ELR (cell line): ENCODE data around the gene PADI1.

ENCODE experiments used
- DNase-seq: peaks from one replicate; pipeline ENCODE4 v3.0.0-alpha.2; 2015; ENCODE audit warnings: low read depth

The PADI1 gene

DNA sequence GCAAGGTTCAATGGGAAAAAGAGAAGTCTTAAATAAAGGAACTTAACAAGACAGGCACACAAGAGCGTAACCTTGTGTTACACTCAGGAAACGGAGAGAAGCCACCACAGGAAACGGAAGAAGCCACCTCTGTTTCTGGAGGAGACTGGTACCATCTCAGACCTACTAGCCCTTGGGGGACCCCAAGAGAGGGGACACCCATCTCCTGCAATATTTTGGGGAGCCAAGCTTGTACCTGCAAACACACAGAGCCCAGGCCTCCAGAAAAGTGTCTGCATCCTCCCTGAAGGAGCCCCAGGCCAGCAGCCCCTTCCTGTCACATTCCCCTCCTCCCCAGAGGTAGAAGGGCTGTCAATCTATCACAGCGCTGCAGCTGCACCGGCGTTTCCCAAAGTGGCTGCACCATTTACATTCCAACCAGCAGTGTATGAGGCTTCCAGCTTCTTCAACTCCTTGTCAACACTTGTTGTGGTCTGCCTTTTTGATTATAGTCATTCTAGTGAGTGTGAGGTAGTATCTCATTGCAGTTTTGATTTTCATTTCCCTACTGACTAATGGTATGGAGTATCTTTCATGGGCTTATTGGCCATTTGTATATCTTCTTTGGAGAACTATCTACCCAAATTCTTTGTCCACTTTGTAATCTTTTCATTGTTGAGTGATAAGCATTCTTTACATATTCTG, 23.0 kb upstream of the PADI1 start:
- DNase-seq = no peak

DNA sequence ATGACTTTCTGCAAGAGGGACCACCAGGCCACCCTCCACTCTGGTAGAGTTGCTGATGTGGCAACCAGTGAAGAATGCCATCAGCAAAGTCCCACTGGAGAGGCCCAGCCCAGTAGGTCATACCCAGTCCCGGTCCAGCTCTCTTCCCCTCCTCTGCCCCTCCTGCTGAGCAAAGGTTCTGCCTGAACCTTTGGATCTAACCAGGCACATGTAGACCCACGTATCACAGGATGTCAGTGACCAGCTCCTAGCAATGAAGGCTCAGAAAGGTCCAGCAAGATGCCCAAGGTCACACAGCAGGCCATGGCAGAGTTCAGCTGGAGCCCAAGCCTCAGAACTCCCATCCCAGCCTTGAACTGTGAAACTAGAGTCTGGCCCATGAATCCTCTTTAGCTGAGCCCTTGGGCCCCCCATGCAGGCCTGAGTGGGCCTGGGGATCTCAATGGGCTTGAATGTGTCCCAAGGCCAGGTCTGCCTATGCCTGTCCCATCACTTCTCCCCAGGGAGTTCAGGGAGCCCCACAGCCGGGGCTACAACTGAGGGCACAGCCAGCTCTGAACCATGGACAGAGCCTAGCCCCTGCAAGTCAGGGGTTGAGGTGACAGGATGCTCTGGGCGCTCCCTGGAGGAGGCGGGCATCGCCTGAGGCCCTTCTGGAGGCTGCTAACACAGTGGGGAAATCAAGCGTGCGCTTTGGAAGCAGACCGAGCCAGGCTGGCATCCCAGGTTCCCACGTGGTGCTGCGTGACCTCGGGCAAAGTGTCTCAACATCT, 21.4 kb upstream of the PADI1 start:
- DNase-seq = no peak

DNA sequence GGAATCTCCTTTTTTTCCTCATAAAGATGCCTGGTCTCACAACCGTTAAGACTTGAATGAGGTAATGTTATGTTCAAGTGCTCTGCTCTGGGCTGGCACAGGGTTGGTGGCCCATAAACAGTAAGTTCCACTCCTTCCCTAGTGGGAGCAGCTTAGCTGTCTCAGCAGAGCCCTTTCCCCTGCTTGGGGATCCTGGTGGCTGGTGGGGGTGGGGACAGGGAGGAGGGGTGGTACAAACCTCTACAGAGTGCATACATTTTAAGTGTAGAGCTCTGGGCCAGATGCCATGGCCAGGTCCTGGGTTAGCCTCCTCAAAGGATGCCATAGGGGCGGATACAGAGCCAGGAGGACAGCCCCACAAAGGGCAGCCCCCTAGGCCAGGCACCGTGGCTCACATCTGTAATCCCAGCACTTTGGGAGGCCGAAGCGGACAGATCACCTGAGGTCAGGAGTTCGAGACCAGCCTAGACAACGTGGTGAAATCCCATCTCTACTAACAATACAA, 20.7 kb upstream of the PADI1 start:
- no peak for DNase-seq

DNA sequence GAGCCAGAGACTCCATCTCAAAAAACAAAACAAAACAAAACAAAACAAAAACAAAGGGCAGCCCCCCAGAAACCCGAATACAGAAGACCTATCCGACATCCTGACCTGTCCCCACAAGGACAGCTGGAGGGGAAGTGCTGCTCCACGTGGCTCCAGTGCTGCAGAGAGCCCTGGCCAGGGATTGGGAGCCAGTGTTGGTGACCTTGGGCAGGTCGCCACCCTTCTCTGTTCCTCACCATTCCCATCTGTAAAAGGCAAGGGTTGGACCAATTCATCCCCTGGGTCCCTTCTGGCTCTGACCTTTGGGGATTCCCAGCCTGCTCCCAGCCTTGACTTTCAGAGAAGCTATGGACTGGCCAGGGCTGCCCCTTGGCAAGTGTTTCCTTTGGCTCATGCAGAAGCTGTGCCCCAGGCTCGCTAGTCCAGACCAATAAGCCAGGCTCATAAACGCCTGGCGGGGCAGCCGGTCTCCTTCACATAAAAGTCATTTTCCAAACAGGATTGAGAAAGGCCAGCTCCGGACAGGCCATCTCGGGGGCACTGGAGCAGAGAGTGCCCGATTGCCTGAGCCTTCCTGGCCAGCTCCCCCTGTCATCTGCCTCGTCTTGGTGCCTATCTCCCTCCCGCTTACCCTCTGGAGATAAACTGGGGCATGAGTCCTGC, 20.0 kb upstream of the PADI1 start:
- DNase-seq = no peak

DNA sequence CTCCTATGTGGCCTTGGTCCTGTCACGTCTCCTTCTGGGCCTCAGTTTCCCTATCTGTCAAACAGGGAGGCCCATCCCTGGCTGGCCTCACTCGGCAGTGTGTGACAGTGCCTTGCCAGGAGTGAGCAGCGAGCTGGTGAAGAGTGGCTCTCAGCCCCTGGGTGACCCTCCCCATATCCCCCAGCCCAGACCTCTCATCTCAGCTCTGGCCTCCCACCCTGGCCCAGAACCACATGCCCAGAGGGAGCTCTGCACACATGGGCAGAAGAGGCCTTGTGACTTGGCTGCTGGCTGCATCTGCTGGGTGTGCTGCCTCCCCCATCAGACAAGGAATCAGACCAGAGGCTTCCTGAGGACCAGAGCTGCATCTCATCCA, 19.5 kb upstream of the PADI1 start:
- DNase-seq = no peak

DNA sequence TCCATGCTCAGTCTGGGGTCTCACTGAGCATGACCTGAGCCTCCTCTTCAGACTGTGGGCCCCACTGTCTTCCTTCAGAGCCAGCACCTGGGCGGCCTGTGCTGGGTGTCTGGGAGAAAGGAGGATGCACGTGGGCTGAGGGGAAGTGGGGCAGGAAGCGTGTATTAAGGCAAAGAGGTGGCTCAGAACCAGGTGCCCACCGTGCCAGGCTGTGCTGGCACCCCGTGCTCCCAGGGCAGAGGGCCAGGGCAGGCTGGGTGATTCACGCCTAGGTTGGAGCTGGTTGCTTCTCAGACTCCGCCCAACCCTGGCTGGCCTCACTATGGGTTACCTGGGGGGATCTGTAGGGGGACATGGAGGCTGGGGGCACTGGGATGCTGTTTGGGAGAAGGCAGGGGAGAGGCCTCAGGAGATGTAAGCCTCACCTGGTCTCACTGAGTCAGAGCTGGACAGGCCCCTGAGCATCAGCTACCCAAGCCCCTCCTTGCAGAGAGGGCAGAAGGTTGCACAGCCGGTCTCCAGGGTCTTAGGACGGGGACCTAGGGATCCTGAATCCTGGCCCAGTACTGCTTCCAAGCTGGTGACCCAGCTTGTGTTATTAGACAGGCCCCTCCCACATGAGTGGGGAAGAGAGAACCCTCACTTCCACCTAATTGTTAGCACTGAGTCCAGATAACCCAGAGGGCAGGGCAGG, 18.6 kb upstream of the PADI1 start:
- no peak for DNase-seq

DNA sequence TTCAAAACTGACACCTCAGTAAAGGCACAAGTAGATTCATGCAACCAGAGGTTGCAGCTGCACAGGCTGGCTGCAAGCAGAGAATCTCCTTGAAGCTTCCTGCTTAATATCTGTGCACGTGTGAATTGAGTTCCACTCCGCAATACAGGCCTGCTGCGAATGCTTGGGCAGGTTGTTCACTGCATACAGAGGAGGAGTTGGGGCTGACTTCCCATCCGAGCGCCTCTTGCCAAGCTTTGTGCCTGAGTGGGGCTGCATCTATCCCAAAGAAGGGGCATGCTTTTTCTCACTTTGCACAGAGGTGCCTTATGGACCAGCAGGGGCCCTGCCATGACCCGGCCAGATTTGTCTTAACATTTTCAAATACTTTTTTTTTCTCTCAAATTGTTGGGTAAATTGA, 17.9 kb upstream of the PADI1 start:
- DNase-seq = no peak

DNA sequence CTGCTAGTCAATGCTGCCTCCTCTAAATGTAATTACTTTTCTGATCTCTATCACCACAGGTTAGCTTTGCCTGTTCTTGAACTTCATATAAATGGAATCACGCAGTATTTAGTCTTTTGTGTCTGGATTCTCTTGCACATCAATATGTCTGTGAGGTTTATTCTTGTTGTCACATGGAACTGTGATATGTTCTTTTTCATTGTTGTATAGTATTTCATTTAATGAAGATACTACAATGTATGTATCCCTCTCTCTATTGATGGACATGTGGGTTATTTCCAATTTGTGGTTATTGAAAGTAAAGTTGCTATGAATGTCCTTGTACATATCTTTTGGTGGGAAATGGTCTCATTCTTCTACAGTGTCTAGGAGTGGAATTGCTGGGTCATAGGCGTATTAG, 16.7 kb upstream of the PADI1 start:
- no peak for DNase-seq

DNA sequence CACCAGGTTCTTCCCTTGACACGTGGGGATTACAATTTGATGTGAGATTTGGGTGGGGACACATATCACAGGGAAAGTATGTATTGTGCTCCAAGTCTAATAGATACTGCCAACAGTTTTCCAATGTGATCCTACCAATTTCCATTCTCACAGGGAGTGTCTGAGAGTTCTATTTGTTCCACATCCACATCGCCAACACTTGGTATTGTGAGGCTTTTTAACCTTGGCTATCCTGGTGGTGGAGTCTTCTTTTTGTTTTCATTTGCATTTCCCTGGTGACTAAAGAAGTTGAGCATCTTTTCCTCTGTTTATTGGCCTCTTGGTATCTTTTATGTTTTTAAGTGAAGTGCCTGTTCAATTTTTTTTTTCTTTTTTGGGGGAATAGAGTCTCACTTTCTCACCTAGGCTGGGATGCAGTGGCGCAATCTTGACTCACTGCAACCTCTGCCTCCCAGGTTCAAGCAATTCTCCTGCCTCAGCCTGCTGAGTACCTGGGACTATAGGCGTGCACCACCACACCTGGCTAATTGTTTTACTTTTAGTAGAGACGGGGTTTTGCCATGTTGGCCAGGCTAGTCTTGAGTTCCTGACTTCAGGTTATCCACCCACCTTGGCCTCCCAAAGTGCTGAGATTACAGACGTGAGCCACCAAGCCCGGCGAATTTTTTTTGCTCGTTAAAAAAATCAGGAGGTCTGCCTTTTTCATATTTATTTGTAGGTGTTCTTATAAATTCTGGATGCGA, 15.9 kb upstream of the PADI1 start:
- no peak for DNase-seq

DNA sequence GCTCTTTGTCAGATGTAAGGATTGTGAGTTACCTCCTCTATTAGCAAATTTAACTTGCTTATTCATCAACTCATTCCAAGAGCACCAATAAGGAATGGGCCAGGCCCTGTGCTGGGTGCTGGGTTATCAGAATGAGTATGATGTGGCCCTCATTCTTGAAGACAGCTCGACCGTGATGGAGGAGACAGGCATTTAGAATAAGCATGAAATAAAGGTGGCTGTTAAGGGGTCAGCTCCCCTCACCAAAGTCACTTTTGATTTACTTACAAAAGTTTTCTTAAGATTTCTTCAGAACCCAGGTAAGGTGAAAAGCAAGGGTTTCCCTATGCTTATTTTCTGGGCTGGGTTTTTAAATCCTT, 15.3 kb upstream of the PADI1 start:
- no peak for DNase-seq

DNA sequence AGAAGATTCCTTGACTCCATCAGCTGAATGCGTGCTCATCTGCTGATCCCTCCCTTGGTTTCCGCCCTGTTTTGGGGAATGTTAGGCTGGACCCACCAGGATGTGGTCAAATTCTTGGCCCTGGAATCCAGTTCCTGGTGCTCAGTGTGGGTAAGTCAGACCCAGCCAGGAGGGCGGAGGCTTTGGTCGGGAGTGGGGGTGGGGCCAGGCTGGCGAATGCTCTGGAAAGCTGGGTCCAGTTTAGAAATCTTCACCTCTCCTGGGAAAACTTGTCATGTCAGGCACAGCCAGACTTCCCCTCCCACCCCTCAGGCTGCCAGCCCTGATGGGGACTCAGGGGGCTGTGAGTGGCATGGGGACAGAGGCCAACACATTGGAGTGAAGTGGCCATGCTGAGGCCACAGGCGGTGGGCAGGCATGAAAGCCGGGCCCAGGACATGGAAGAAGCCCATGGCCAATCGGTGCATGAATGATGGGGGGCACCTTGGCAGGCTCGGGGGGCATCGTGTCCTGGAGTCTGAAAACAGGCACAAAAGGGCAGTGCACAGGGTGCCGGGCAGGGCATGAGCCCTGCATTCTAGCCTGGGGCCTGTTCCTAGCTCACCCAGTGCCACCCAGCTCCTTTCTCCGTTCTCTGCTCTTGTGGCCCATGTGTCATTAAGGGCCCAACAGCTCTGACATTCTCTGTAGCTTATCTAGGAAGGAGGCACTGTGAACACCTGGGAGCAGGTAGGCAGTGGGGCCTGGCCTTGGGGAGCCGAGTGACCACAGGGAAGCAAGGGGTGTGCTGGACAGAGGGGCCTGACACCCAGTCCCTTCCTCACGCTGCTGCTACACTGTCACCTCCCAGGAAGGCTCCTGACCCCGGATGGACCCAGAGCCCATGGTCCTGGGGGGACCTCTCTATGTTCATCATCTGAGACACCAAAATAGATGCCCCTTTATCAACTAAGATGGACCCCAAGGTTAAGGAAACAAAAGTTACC, 14.6 kb upstream of the PADI1 start:
- peak; percentile 95 for DNase-seq

DNA sequence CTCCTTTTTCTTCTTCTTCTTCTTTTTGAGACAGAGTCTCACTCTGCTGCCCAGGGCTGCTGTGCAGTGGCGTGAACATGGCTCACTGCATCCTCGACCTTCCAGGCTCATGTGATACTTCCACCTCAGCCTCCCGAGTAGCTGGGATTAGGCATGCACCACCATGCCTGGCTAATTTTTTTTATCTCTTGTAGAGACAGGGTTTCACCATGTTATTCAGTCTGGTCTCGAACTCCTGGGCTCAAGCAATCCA, 13.0 kb upstream of the PADI1 start:
- DNase-seq = no peak

DNA sequence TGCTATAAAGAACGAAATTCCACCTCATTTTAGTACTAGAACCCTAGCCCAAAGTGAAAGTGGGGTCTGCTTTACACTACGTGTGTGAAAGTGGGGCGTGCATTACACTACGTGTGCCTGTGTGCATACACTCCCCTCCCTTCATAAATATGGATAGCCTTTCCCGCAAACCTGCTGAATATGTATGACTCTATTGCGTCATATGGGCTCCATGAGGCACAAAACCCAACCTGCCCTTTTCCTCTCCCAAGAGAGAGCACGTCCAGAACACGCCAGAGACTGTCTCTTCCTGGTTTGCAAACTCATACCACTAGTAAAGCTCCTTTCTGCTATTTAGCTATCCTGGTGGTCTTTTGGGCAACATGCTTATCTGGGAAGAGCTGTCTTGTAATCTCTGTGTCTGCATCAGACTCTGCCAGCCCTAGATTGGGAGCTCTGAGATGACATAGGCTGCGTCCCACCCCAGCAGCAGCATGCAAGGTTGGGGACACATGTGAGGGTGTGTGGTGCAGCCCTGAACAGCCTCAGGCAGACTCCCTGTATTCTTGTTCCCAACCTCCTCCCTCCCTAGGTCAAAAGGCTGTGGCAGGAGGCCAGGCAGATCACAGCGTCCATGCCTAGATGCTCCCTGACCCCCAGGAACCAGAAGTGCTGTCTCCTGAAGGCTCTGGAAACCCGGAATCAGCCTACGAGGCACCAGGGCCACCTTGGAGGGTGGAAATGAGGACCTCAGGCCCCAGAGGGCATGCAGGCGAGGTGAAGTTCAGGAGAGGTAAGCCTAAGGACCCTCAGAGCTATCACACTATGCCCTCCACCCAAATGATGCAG, 12.3 kb upstream of the PADI1 start:
- no peak for DNase-seq

DNA sequence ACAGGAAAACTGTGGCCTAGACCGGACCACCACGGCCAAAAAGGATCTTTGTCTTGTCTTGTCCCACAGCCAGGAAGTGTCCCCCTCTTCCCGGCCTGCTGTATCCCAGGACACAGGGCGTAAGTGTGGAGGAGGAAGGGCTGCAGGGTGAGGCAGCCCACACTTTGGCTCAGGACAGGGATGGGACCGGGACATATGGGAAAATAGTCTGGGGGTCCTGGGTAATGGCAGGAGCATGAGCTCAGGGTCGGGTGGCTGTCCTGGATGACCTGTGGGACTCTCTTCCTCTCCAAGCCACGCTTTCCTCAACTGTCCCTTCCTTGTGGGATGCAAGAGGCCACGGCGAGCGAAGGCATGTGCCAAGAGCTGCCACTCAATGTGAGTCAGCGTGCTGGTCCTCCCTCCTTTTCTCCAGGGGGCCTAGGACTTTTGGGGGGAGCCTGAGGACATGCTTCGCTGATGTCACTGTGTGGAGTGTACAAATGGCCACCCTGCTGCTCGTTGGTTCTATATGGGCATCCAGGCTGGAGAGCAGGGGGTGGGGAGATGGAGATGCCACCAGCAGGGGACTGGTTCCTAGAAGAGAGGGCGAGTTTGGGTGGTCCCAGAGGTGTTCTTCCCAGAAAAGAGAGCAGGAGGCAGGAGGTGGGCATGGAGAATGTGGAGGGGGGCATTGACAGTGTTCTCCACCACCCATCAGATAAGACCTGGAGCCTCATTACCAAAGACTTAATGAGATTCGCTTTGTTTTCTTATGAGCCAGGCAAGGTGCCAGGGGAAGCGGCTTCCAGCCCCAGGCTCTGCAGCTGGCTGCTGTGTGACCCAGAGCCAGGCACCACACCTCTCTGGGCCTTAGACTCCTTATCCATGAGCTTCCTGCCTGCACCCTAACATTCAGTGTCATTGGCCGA, 11.5 kb upstream of the PADI1 start:
- DNase-seq = no peak

DNA sequence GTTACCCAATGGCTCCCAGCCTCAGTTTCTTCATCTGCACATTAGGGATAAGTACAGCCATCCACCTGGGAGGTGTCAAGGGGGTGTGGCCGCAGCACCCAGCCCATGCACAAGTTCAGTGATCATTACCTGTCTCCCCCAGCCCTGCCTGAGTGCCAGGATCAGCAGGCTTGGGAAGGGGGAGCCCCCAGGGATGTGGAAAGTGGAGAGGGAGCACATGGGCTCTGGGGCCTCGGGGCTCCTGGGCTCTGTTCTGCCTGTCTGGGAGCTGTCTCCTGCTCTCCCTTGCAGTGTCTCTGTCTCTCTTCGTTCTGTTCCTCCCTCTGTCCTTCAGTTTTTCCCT, 10.8 kb upstream of the PADI1 start:
- no peak for DNase-seq

DNA sequence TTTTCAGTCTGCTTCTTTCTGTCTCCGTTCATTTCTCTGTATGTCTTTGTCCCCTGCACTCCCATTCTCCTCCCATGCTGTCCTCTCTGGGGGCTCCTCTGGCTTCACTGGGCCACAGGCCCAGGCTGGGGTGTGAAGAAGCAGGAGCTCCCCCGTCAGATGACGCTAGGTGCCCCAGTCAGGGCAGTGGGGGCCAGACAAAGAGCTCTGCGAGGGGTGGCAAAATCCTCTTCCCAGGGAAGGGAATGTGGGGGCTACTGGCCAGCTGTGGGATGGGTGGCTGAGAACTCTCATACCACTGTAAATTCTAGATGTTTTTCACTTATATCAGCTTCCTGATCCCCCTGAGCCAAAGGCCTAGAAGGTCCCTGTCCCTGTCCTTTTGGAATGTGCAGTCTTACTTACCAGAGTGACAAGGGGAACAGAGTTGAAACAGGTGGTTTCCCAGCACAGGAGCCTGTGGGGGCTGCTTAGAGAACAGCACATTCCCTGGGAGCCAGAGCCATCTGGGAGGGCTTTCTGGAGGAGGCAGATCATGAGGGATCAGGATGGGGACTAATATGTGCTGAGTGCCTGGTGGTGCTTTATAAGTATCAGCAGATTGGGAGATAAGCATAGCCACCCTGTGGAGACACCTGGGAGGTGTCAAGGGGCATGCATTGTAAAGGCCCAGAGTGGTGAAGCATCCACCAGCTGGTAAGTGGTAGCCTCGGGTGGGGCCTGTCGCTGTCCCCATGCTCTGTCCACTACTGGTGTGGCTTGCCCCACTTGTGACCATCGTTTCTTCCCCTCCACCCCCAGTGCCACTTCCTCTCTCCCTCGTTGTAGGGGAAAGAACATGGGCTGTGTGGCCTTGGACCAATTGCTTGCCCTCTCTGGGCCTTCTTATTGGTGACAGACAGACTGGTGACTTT, 10.1 kb upstream of the PADI1 start:
- DNase-seq = no peak

DNA sequence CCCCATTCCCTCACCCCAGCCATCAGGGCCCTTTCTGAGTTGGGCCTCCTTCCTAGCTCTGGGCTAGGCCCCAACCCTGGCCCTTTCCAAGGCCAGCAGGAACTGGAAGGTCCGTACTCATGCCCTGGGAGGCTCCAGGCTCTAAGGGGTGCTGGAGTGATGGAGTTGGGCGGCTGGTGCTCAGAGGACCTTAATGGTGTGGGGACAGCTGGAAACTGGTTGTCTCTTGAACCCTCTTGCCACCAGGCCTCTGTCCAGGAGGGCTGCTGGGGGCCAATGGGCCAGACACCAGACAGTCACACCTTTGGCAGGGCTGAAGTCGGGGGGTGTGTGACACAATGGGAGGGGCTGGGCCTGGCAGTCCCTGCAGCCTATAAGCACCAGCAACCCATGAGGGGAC, 9.2 kb upstream of the PADI1 start:
- no peak for DNase-seq
